Left lung (tissue), 10 donors: ENCODE measurements around the gene AGT. TPM values are rescaled to one million over a fixed set of nuclear protein-coding genes. Genes with fewer than 3 reads are reported as not detected.

Experiments used
- ATAC-seq: fragments of 200-7000 bp; cut with Tn5 transposase; one replicate; pipeline ENCODE4 v1.9.1; 2020; ENCODE audit warnings: moderate library complexity
- DNase-seq, 4 donors: peaks; one replicate each; pipeline ENCODE4 v3.0.0-alpha.2; 2013 to 2020
- H3K27ac ChIP-seq, 2 donors: fragments of 200-600 bp; sonication (generic) in 1 of 2; one replicate each; pipeline versions ENCODE4 v1.5.0 to v1.8.0; 2020 to 2021
- H3K27me3 ChIP-seq, 2 donors: fragments of 200-600 bp; sonication (generic) in 1 of 2; one replicate each; pipeline versions ENCODE4 v1.5.0 to v1.8.0; 2020 to 2021
- H3K36me3 ChIP-seq, 2 donors: fragments of 200-600 bp; sonication (generic) in 1 of 2; one replicate each; pipeline versions ENCODE4 v1.5.0 to v1.8.0; 2020 to 2021
- H3K4me1 ChIP-seq, 2 donors: fragments of 200-600 bp; one replicate each; pipeline ENCODE4 v1.8.0; 2021
- H3K4me3 ChIP-seq, 2 donors: fragments of 200-600 bp; sonication (generic) in 1 of 2; one replicate each; pipeline versions ENCODE4 v1.5.0 to v1.8.0; 2020 to 2021; ENCODE audit warnings: mild to moderate bottlenecking in 1 of 2
- H3K9me3 ChIP-seq, 2 donors: fragments of 200-600 bp; sonication (generic) in 1 of 2; one replicate each; pipeline versions ENCODE4 v1.5.0 to v1.8.0; 2020 to 2021
- CTCF ChIP-seq, 2 donors: fragments of 200-600 bp; sonication (generic) in 1 of 2; IDR thresholded peaks; one replicate each; pipeline versions ENCODE4 v1.5.0 to v1.8.0; 2021; ENCODE audit warnings: antibody characterized with exemption in 2 of 2
- intact Hi-C, 2 donors: fragments of 100-400 bp; cut with DNase I; formaldehyde crosslinking; loops; one replicate each; pipeline versions ENCODE4 v1.11.2 to v1.14.2; 2022
- polyA plus RNA-seq, 6 donors: library from polyadenylated mRNA; unstranded; fragments of 120-200 nt; gene quantifications; one replicate each; pipeline ENCODE4 v1.2.1, GENCODE V29; 2013; ENCODE audit not compliant: insufficient read length in 6 of 6
- total RNA-seq, 2 donors: library from RNA; stranded (reverse); fragmentation: NEBNext Ultra II Directional; extraction: Animal tissue kit (Norgen Biotek cat#: 25700); gene quantifications; one replicate each; pipeline ENCODE4 v1.2.1, GENCODE V29; 2021
- donor health status: DM: no; HTN: yes; CAD: no.
- donor health status: DM: no; HTN: no; CAD: no.

The AGT gene
- total and polyA plus RNA-seq, 8 donors = 0.28 to 2.9 (median 0.71) TPM

GRCh38 chr1:230711245-230711644 is 2.7 kb downstream of the AGT start:
- ATAC-seq = no peak
- TF ChIP-seq CTCF (IDR thresholded peaks at IDR 0.05) = no peak
- intact Hi-C loops = no loop called here

GRCh38 chr1:230710543-230710904 is 3.4 kb downstream of the AGT start:
- no peaks in the 10 kb centered on the region for H3K4me1 ChIP-seq
- intact Hi-C loops = no loop called here
- H3K36me3 ChIP-seq = no peaks in the 10 kb centered on the region
- ATAC-seq (no peak), DNase-seq (no peak)
- H3K27ac ChIP-seq = no peak overlapping the region
- no peaks in the 10 kb centered on the region for H3K9me3 ChIP-seq
- H3K27me3 ChIP-seq = peaks cover 0 to 14% of the 10 kb centered on the region in 2 donors
- no peak overlapping the region for H3K4me3 ChIP-seq
- no peak for TF ChIP-seq CTCF (IDR thresholded peaks at IDR 0.05)

More at GRCh38 chr1:230711245-230711644, 2.7 kb downstream of the AGT start:
- Histone ChIP-seq H3K4me3 (no peak overlapping the region), H3K27me3 (peaks cover 0 to 14% of the 10 kb centered on the region in 2 donors), H3K9me3 (no peaks in the 10 kb centered on the region), H3K36me3 (no peaks in the 10 kb centered on the region), H3K27ac (no peak overlapping the region), H3K4me1 (no peaks in the 10 kb centered on the region)
- no peak for DNase-seq

- intact Hi-C loops = no loop called here
- TF ChIP-seq CTCF (IDR thresholded peaks at IDR 0.05) = no peak
- Histone ChIP-seq H3K27me3 (peaks cover 0 to 14% of the 10 kb centered on the region in 2 donors), H3K4me1 (no peaks in the 10 kb centered on the region), H3K4me3 (no peak overlapping the region), H3K36me3 (no peaks in the 10 kb centered on the region), H3K9me3 (no peaks in the 10 kb centered on the region), H3K27ac (no peak overlapping the region)
- ATAC-seq (no peak), DNase-seq (no peak)
Observed at GRCh38 chr1:230709619-230710542, 4.0 kb downstream of the AGT start.

GRCh38 chr1:230708631-230709580 is 5.0 kb downstream of the AGT start:
- Histone ChIP-seq H3K27ac (no peak overlapping the region), H3K4me1 (no peaks in the 10 kb centered on the region), H3K9me3 (no peaks in the 10 kb centered on the region), H3K4me3 (no peak overlapping the region), H3K27me3 (peaks cover 0 to 9% of the 10 kb centered on the region in 2 donors), H3K36me3 (no peaks in the 10 kb centered on the region)
- no peak for TF ChIP-seq CTCF (IDR thresholded peaks at IDR 0.05)
- intact Hi-C loops = no loop called here
- DNase-seq (no peak), ATAC-seq (peak; percentile 10)
